Measurements from ENCODE around the gene ATG10.
"Not testable (repeated sequence)": the region's sequence is repeated elsewhere in the genome, so short reads cannot be mapped to it uniquely, and the experiment has no call there.

The ATG10 gene

GRCh38 chr5:81971712-81972491 lies at the start of gene ATG10:
Gene ATG10 (plus strand): TSS chr5:81972023. CDS start chr5:81987571, 15,548 bp downstream.
- peaks cover 15% of the 10 kb centered on the region for H3K4me1 Mint-ChIP-seq (ENCODE audit: low read depth)
- H3K4me3 Mint-ChIP-seq: peak within 1 kb of the TSS; percentile 96
- no peaks in the 10 kb centered on the region for H3K9me3 Mint-ChIP-seq
- H3K27ac Mint-ChIP-seq: peak within 1 kb of the TSS; percentile 95
- no peaks in the 10 kb centered on the region for H3K36me3 Mint-ChIP-seq (ENCODE audit: low read depth)
- no peaks in the 10 kb centered on the region for H3K27me3 Mint-ChIP-seq (ENCODE audit: low read depth)

- H3K36me3 Mint-ChIP-seq (ENCODE audit: low read depth): no peaks in the 10 kb centered on the region
- no peaks in the 10 kb centered on the region for H3K4me1 Mint-ChIP-seq (ENCODE audit: low read depth)
- no peak overlapping the region for H3K27ac Mint-ChIP-seq
- H3K27me3 Mint-ChIP-seq (ENCODE audit: low read depth): no peaks in the 10 kb centered on the region
- no peak overlapping the region for H3K4me3 Mint-ChIP-seq
- no peaks in the 10 kb centered on the region for H3K9me3 Mint-ChIP-seq
Measured at GRCh38 chr5:81922854-81923279, 49.0 kb upstream of the ATG10 start.

- no peaks in the 10 kb centered on the region for H3K4me1 Mint-ChIP-seq (ENCODE audit: low read depth)
- no peak overlapping the region for H3K27ac Mint-ChIP-seq
- H3K9me3 Mint-ChIP-seq: no peaks in the 10 kb centered on the region
- H3K36me3 Mint-ChIP-seq (ENCODE audit: low read depth): no peaks in the 10 kb centered on the region
- no peaks in the 10 kb centered on the region for H3K27me3 Mint-ChIP-seq (ENCODE audit: low read depth)
- no peak overlapping the region for H3K4me3 Mint-ChIP-seq
Measured at GRCh38 chr5:81924442-81924841, 47.4 kb upstream of the ATG10 start.

GRCh38 chr5:81925009-81925408 lies 46.8 kb upstream of the ATG10 start:
- no peaks in the 10 kb centered on the region for H3K36me3 Mint-ChIP-seq (ENCODE audit: low read depth)
- H3K4me1 Mint-ChIP-seq (ENCODE audit: low read depth): no peaks in the 10 kb centered on the region
- H3K4me3 Mint-ChIP-seq: no peak overlapping the region
- H3K9me3 Mint-ChIP-seq: no peaks in the 10 kb centered on the region
- no peak overlapping the region for H3K27ac Mint-ChIP-seq
- no peaks in the 10 kb centered on the region for H3K27me3 Mint-ChIP-seq (ENCODE audit: low read depth)

GRCh38 chr5:81925981-81926380 lies 45.8 kb upstream of the ATG10 start:
- Mint-ChIP-seq H3K36me3 (ENCODE audit: low read depth) (no peaks in the 10 kb centered on the region), H3K27me3 (ENCODE audit: low read depth) (no peaks in the 10 kb centered on the region), H3K4me3 (no peak overlapping the region), H3K9me3 (no peaks in the 10 kb centered on the region), H3K4me1 (ENCODE audit: low read depth) (no peaks in the 10 kb centered on the region), H3K27ac (no peak overlapping the region)

GRCh38 chr5:81936066-81936465 lies 35.8 kb upstream of the ATG10 start:
- Mint-ChIP-seq H3K36me3 (ENCODE audit: low read depth) (no peaks in the 10 kb centered on the region), H3K27me3 (ENCODE audit: low read depth) (no peaks in the 10 kb centered on the region), H3K9me3 (peaks cover 2% of the 10 kb centered on the region), H3K4me3 (no peak overlapping the region), H3K27ac (no peak overlapping the region), H3K4me1 (ENCODE audit: low read depth) (no peaks in the 10 kb centered on the region)

- no peaks in the 10 kb centered on the region for H3K36me3 Mint-ChIP-seq (ENCODE audit: low read depth)
- no peak overlapping the region for H3K27ac Mint-ChIP-seq
- H3K9me3 Mint-ChIP-seq: peaks cover 8% of the 10 kb centered on the region
- no peaks in the 10 kb centered on the region for H3K27me3 Mint-ChIP-seq (ENCODE audit: low read depth)
- no peaks in the 10 kb centered on the region for H3K4me1 Mint-ChIP-seq (ENCODE audit: low read depth)
- H3K4me3 Mint-ChIP-seq: no peak overlapping the region
Measured at GRCh38 chr5:81936750-81937149, 35.1 kb upstream of the ATG10 start.

GRCh38 chr5:81942746-81943145 lies 29.1 kb upstream of the ATG10 start:
- Mint-ChIP-seq H3K27ac (no peak overlapping the region), H3K27me3 (ENCODE audit: low read depth) (no peaks in the 10 kb centered on the region), H3K36me3 (ENCODE audit: low read depth) (no peaks in the 10 kb centered on the region), H3K4me3 (no peak overlapping the region), H3K4me1 (ENCODE audit: low read depth) (no peaks in the 10 kb centered on the region), H3K9me3 (peaks cover 21% of the 10 kb centered on the region)

- H3K4me1 Mint-ChIP-seq (ENCODE audit: low read depth): no peaks in the 10 kb centered on the region
- H3K4me3 Mint-ChIP-seq: no peak overlapping the region
- H3K27ac Mint-ChIP-seq: no peak overlapping the region
- peaks cover 3% of the 10 kb centered on the region for H3K9me3 Mint-ChIP-seq
- no peaks in the 10 kb centered on the region for H3K27me3 Mint-ChIP-seq (ENCODE audit: low read depth)
- no peaks in the 10 kb centered on the region for H3K36me3 Mint-ChIP-seq (ENCODE audit: low read depth)
Measured at GRCh38 chr5:81948349-81948748, 23.5 kb upstream of the ATG10 start.

- H3K27me3 Mint-ChIP-seq (ENCODE audit: low read depth): no peaks in the 10 kb centered on the region
- H3K9me3 Mint-ChIP-seq: peaks cover 3% of the 10 kb centered on the region
- no peaks in the 10 kb centered on the region for H3K36me3 Mint-ChIP-seq (ENCODE audit: low read depth)
- no peak overlapping the region for H3K27ac Mint-ChIP-seq
- H3K4me1 Mint-ChIP-seq (ENCODE audit: low read depth): no peaks in the 10 kb centered on the region
- no peak overlapping the region for H3K4me3 Mint-ChIP-seq
Measured at GRCh38 chr5:81949462-81949861, 22.4 kb upstream of the ATG10 start.

- Mint-ChIP-seq H3K9me3 (no peaks in the 10 kb centered on the region), H3K36me3 (ENCODE audit: low read depth) (no peaks in the 10 kb centered on the region), H3K27me3 (ENCODE audit: low read depth) (no peaks in the 10 kb centered on the region), H3K4me1 (ENCODE audit: low read depth) (no peaks in the 10 kb centered on the region), H3K4me3 (no peak overlapping the region), H3K27ac (no peak overlapping the region)
Measured at GRCh38 chr5:81950996-81951395, 20.8 kb upstream of the ATG10 start.

- not testable (repeated sequence) for H3K4me1 Mint-ChIP-seq (ENCODE audit: low read depth); H3K27ac Mint-ChIP-seq; H3K36me3 Mint-ChIP-seq (ENCODE audit: low read depth); H3K27me3 Mint-ChIP-seq (ENCODE audit: low read depth); H3K4me3 Mint-ChIP-seq; H3K9me3 Mint-ChIP-seq
Measured at GRCh38 chr5:81954796-81955195, 17.0 kb upstream of the ATG10 start.

GRCh38 chr5:81958129-81958528 lies 13.7 kb upstream of the ATG10 start:
- not testable (repeated sequence) for H3K9me3 Mint-ChIP-seq; H3K4me3 Mint-ChIP-seq; H3K27ac Mint-ChIP-seq; H3K27me3 Mint-ChIP-seq (ENCODE audit: low read depth); H3K4me1 Mint-ChIP-seq (ENCODE audit: low read depth); H3K36me3 Mint-ChIP-seq (ENCODE audit: low read depth)

- Mint-ChIP-seq H3K4me1 (ENCODE audit: low read depth) (no peaks in the 10 kb centered on the region), H3K9me3 (no peaks in the 10 kb centered on the region), H3K36me3 (ENCODE audit: low read depth) (no peaks in the 10 kb centered on the region), H3K4me3 (no peak overlapping the region), H3K27ac (no peak overlapping the region), H3K27me3 (ENCODE audit: low read depth) (peaks cover 24% of the 10 kb centered on the region)
Measured at GRCh38 chr5:81961651-81962440, 10.0 kb upstream of the ATG10 start.

GRCh38 chr5:81963544-81963943 lies 8.3 kb upstream of the ATG10 start:
- peaks cover 24% of the 10 kb centered on the region for H3K27me3 Mint-ChIP-seq (ENCODE audit: low read depth)
- no peaks in the 10 kb centered on the region for H3K36me3 Mint-ChIP-seq (ENCODE audit: low read depth)
- H3K27ac Mint-ChIP-seq: no peak overlapping the region
- H3K9me3 Mint-ChIP-seq: no peaks in the 10 kb centered on the region
- no peak overlapping the region for H3K4me3 Mint-ChIP-seq
- H3K4me1 Mint-ChIP-seq (ENCODE audit: low read depth): no peaks in the 10 kb centered on the region
